ENCODE measurements around the gene NCAM1.
"Not testable (repeated sequence)": the region's sequence is repeated elsewhere in the genome, so short reads cannot be mapped to it uniquely, and the experiment has no call there.

Gene NCAM1

GRCh38 chr11:113282898-113283437 is 321.7 kb downstream of the NCAM1 start:
- no peak for DNase-seq

- DNase-seq = no peak
These were observed 322.7 kb downstream of the NCAM1 start for GRCh38 chr11:113283881-113284280.

GRCh38 chr11:113286009-113286408 is 324.8 kb downstream of the NCAM1 start:
- no peak for DNase-seq

- no peak for DNase-seq
These were observed 325.6 kb downstream of the NCAM1 start for GRCh38 chr11:113286509-113287497.

GRCh38 chr11:113287801-113288200 is 326.6 kb downstream of the NCAM1 start:
- DNase-seq = no peak

GRCh38 chr11:113288286-113288863 is 327.2 kb downstream of the NCAM1 start:
- DNase-seq = no peak

- peak; percentile 69 for DNase-seq
These were observed 328.4 kb downstream of the NCAM1 start for GRCh38 chr11:113289431-113290187.

- no peak for DNase-seq
These were observed 332.7 kb downstream of the NCAM1 start for GRCh38 chr11:113293936-113294335.

GRCh38 chr11:113295993-113296392 is 334.8 kb downstream of the NCAM1 start:
- DNase-seq = no peak

- DNase-seq = no peak
These were observed 335.4 kb downstream of the NCAM1 start for GRCh38 chr11:113296447-113297205.

- not testable (repeated sequence) for DNase-seq
These were observed 337.3 kb downstream of the NCAM1 start for GRCh38 chr11:113298496-113298895.

- DNase-seq = no peak
These were observed 343.7 kb downstream of the NCAM1 start for GRCh38 chr11:113304916-113305315.

GRCh38 chr11:113305440-113306336 is 344.5 kb downstream of the NCAM1 start:
- DNase-seq = peak; percentile 62

- DNase-seq = no peak
These were observed 347.4 kb downstream of the NCAM1 start for GRCh38 chr11:113308601-113309000.

GRCh38 chr11:113311536-113311935 is 350.3 kb downstream of the NCAM1 start:
- DNase-seq = no peak

- no peak for DNase-seq
These were observed 352.4 kb downstream of the NCAM1 start for GRCh38 chr11:113313601-113314000.

GRCh38 chr11:113314065-113314388 is 352.8 kb downstream of the NCAM1 start:
- DNase-seq = no peak

- DNase-seq = peak; percentile 70
These were observed 353.4 kb downstream of the NCAM1 start, which contains the start of gene TTC12 for GRCh38 chr11:113314389-113315301. Gene TTC12 (plus strand): TSS chr11:113314583. CDS start chr11:113316258, 1,675 bp downstream.

GRCh38 chr11:113315811-113316210 is 354.6 kb downstream of the NCAM1 start:
- DNase-seq = no peak

- DNase-seq = no peak
These were observed 355.0 kb downstream of the NCAM1 start for GRCh38 chr11:113316256-113316655.

Measured in 8988T (cell line).